Neural cell (in vitro differentiated cells): ENCODE measurements around the gene ZNF778.

ENCODE experiments used
- CTCF ChIP-seq: fragments of 450-650 bp; IDR thresholded peaks from 2 replicates; pipeline ENCODE4 v1.5.1; 2014; ENCODE audit warnings: antibody characterized with exemption, mild to moderate bottlenecking, moderate library complexity; ENCODE audit not compliant: poor library complexity, severe bottlenecking
- EP300 ChIP-seq: fragments of 450-650 bp; conservative IDR thresholded peaks from 2 replicates; pipeline ENCODE4 v1.6.1; 2014; ENCODE audit warnings: antibody characterized with exemption, mild to moderate bottlenecking, moderate library complexity; ENCODE audit not compliant: poor library complexity, severe bottlenecking
- TAF1 ChIP-seq: IDR thresholded peaks from 2 replicates; pipeline ENCODE4 v1.6.1; 2012; ENCODE audit warnings: low read depth

GRCh38 chr16:89209522-89210044, 7.9 kb upstream of the ZNF778 start:
- TF ChIP-seq CTCF (no peak), EP300 (no peak), TAF1 (no peak)
